Measurements from ENCODE around the gene S100A12. TPM values are rescaled to one million over a fixed set of nuclear protein-coding genes. Genes with fewer than 3 reads are reported as not detected.

S100A12 gene
- total and polyA plus RNA-seq, 2 donors (not counting 3 experiments of a cell fraction or from before 2014, with no cell fraction given) = not detected

- Histone ChIP-seq H3K9ac (replicated peaks; ENCODE audit: extremely low read depth, insufficient read depth, low read length) (no peak overlapping the region), H3K36me3 (ENCODE audit: control insufficient read depth in 2 of 2, extremely low read depth in 1 of 2, insufficient read depth in 2 of 2, low read length in 2 of 2) (no peaks in the 10 kb centered on the region), H3K27me3 (ENCODE audit: control insufficient read depth in 2 of 2, insufficient read depth in 2 of 2, low read length in 2 of 2) (peaks cover 0 to 2% of the 10 kb centered on the region in 2 experiments), H3K79me2 (ENCODE audit: control insufficient read depth, insufficient read depth, low read length) (no peaks in the 10 kb centered on the region), H3K9me3 (replicated peaks; ENCODE audit: control insufficient read depth, insufficient read depth, low read length) (no peaks in the 10 kb centered on the region), H4K20me1 (replicated peaks; ENCODE audit: control insufficient read depth, extremely low read depth, insufficient read depth, low read length) (no peaks in the 10 kb centered on the region), H3K27ac (ENCODE audit: insufficient read depth, low read depth, low read length) (no peak overlapping the region), H3K4me2 (ENCODE audit: insufficient read depth, low read length) (no peak overlapping the region), H2AFZ (ENCODE audit: low read depth, low read length) (no peak overlapping the region), H3K4me3 (replicated peaks in 1 of 3; ENCODE audit: insufficient read depth in 1 of 3, low read depth in 1 of 3, low read length in 3 of 3) (no peak overlapping the region), H3K4me1 (ENCODE audit: control insufficient read depth, extremely low read depth, insufficient read depth, low read length) (no peaks in the 10 kb centered on the region), H3K9me1 (replicated peaks; ENCODE audit: control insufficient read depth, extremely low read depth, insufficient read depth, low read length) (no peaks in the 10 kb centered on the region)
- no TSS peak for BruUV-seq (replicated peaks)
- intact Hi-C loops (cut with micrococcal nuclease) (no loop called here), dilution Hi-C loops (cut with MboI; ENCODE audit: extremely low pct_ligation_motif_present, low sequenced_read_pairs) (no loop called here)
- DNase-seq (ENCODE audit: low read depth, low spot score) = no peak
- CTCF ChIA-PET = no interaction called here
- POLR2A ChIA-PET = no interaction called here
- FAIRE-seq = no peak
- TF ChIP-seq, protein P1, sequence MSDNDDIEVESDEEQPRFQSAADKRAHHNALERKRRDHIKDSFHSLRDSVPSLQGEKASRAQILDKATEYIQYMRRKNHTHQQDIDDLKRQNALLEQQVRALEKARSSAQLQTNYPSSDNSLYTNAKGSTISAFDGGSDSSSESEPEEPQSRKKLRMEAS (IDR thresholded peaks at IDR 0.05; ENCODE audit: insufficient read depth, insufficient read length) = no peak
- TF ChIP-seq FOS (IDR thresholded peaks at IDR 0.05; ENCODE audit: borderline replicate concordance, insufficient read depth, low read length) (no peak), GATA2 (IDR thresholded peaks at IDR 0.05; ENCODE audit: insufficient read depth, insufficient read length, low read depth, low read length) (no peak), POLR2AphosphoS5 (IDR thresholded peaks at IDR 0.05; ENCODE audit: insufficient read depth, low read depth, low read length) (no peak), EZH2 (IDR thresholded peaks at IDR 0.05; ENCODE audit: borderline replicate concordance, low read depth, low read length, severe bottlenecking) (no peak), POLR2A (IDR thresholded peaks at IDR 0.05; ENCODE audit: low read depth, low read length) (no peak), JUN (IDR thresholded peaks at IDR 0.05; ENCODE audit: borderline replicate concordance, insufficient read depth, insufficient read length, low read depth) (no peak), MYC (IDR thresholded peaks at IDR 0.05; ENCODE audit: low read depth, low read length) (no peak)
- TF ChIP-seq, protein P2, sequence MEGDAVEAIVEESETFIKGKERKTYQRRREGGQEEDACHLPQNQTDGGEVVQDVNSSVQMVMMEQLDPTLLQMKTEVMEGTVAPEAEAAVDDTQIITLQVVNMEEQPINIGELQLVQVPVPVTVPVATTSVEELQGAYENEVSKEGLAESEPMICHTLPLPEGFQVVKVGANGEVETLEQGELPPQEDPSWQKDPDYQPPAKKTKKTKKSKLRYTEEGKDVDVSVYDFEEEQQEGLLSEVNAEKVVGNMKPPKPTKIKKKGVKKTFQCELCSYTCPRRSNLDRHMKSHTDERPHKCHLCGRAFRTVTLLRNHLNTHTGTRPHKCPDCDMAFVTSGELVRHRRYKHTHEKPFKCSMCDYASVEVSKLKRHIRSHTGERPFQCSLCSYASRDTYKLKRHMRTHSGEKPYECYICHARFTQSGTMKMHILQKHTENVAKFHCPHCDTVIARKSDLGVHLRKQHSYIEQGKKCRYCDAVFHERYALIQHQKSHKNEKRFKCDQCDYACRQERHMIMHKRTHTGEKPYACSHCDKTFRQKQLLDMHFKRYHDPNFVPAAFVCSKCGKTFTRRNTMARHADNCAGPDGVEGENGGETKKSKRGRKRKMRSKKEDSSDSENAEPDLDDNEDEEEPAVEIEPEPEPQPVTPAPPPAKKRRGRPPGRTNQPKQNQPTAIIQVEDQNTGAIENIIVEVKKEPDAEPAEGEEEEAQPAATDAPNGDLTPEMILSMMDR (IDR thresholded peaks at IDR 0.05; ENCODE audit: extremely low read depth in 1 of 2, insufficient read depth in 1 of 2, low read depth in 1 of 2, low read length in 2 of 2) = no peak
These were observed 21.9 kb upstream of the S100A12 start for GRCh38 chr1:153397051-153397923.
